Omental fat pad (tissue), 4 donors: ENCODE measurements around the gene RAB10. TPM values are rescaled to one million over a fixed set of nuclear protein-coding genes. Genes with fewer than 3 reads are reported as not detected.
"Not testable (repeated sequence)": the region's sequence is repeated elsewhere in the genome, so short reads cannot be mapped to it uniquely, and the experiment has no call there.

Experiments used
- ATAC-seq: fragments of 150-250 bp; one replicate; pipeline ENCODE4 v1.9.1; 2016; ENCODE audit warnings: mild to moderate bottlenecking, moderate library complexity; ENCODE audit not compliant: low FRiP score
- DNase-seq: peaks from one replicate; pipeline ENCODE4 v3.0.0-alpha.2; 2019; ENCODE audit warnings: low spot score
- CTCF ChIP-seq, 3 donors: fragments of 450-650 bp; IDR thresholded peaks; one replicate each; pipeline ENCODE4 v1.5.1; 2016 to 2017; ENCODE audit warnings: antibody characterized with exemption in 3 of 3, mild to moderate bottlenecking in 3 of 3, moderate library complexity in 2 of 3
- total RNA-seq, 4 donors: library from RNA; depleted of rRNA; stranded (reverse); fragments of >200 nt; gene quantifications; one replicate each; pipeline ENCODE4 v1.1.0, GENCODE V29; 2016

The RAB10 gene
- total RNA-seq, 4 donors from 2014 or later, result 78.3 to 115 (median 86.1) TPM

GRCh38 chr2:26095758-26096157 lies 61.9 kb downstream of the RAB10 start:
- no peak for DNase-seq
- no peak for ATAC-seq
- TF ChIP-seq CTCF (IDR thresholded peaks at IDR 0.05), result no peak

- no peak for TF ChIP-seq CTCF (IDR thresholded peaks at IDR 0.05)
- DNase-seq, result no peak
- no peak for ATAC-seq
These were observed 66.0 kb downstream of the RAB10 start for GRCh38 chr2:26099933-26100332.

DNA sequence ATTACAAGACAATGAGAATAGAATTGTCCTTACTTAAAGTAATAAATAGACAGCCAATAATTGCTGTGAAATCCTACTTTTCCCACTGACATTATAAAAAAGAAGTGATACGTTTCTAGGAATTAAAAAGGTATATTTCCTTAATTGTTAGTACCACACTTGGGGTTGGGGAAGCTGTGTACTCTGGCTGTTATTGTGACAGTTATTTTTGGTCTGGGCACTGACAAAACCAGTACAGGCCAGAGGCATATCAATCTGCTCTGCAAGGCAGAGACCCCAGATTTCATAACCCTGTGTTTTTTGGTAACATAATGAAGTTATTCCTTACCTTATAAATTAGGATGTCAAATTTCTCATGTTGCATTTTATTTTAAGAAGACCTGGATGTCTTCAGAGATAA lies 66.5 kb downstream of the RAB10 start:
- DNase-seq (no peak), ATAC-seq (no peak)
- TF ChIP-seq CTCF (IDR thresholded peaks at IDR 0.05), result no peak

- ATAC-seq, result no peak
- no peak for DNase-seq
- no peak for TF ChIP-seq CTCF (IDR thresholded peaks at IDR 0.05)
These were observed 69.9 kb downstream of the RAB10 start for GRCh38 chr2:26103752-26104151.

DNA sequence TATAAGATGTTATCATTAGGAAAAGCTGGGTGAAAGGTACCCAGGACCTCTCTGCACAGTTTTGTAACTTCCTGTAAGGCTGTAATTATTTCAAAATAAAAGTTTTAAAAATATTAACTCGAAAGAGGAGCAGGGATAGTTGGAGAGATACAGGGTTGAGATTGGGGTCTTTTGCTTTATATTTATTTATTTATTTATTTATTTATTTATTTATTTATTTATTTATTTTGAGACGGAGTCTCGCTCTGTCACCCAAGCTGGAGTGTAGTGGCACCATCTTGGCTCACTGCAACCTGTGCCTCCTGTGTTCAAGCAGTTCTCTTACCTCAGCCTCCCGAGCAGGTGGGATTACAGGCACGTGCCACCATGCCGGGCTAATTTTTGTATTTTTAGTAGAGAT lies 74.8 kb downstream of the RAB10 start:
- not testable (repeated sequence) for ATAC-seq, DNase-seq

DNA sequence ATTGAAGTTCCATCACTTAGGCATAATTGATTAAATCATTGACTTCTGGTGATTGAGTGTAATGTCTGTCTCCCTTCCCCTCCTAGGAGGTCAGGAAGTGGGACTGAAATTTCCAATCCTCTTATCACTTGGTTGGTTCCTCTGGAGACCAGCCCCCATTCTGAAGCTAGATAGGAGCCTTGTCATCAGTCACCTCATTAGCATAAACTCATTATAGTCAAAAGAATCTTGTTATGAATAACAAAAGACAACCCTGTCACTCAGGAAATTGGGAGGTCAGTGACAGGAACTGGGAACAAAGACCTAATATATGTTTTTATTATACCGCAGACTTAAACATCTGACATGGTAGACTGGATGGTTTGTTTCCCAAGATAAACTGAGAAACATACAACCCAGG lies 78.3 kb downstream of the RAB10 start:
- DNase-seq, result no peak
- no peak for TF ChIP-seq CTCF (IDR thresholded peaks at IDR 0.05)
- no peak for ATAC-seq

GRCh38 chr2:26114151-26114550 lies 80.3 kb downstream of the RAB10 start:
- DNase-seq, result no peak
- no peak for ATAC-seq

More at GRCh38 chr2:26114151-26114550, 80.3 kb downstream of the RAB10 start:
- no peak for TF ChIP-seq CTCF (IDR thresholded peaks at IDR 0.05)
